Measurements from ENCODE around the gene C5. TPM values are rescaled to one million over a fixed set of nuclear protein-coding genes. Genes with fewer than 3 reads are reported as not detected.

The C5 gene
- total and polyA plus RNA-seq, 9 of the 15 experiments (the other 6 are each of a cell fraction or from before 2014, with no cell fraction given): 0.08 to 0.91 (median 0.42) TPM

- BruUV-seq (replicated peaks): no TSS peak
- no peak overlapping the region for H3K9ac ChIP-seq (ENCODE audit: insufficient read depth in 1 of 2, low read depth in 2 of 2, low read length in 2 of 2)
- in situ Hi-C loops (cut with MboI) (loop anchor here (25.0 kb wide), 1 partner anchor 327 kb away; no protein-coding TSS in a partner anchor), intact Hi-C loops (cut with micrococcal nuclease) (loop anchor here (5.0 to 10.0 kb wide), 2 partner anchors 197 to 324 kb away; no protein-coding TSS in a partner anchor)
- H2AFZ ChIP-seq (ENCODE audit: low read depth, low read length): no peak overlapping the region
- no peak for ATAC-seq
- no peaks in the 10 kb centered on the region for H3K9me3 ChIP-seq (replicated peaks; ENCODE audit: control insufficient read depth, insufficient read depth, low read depth, low read length)
- FAIRE-seq: no peak
- H3K36me3 ChIP-seq (ENCODE audit: control insufficient read depth, insufficient read depth, low read length): no peaks in the 10 kb centered on the region
- H4K20me1 ChIP-seq (replicated peaks; ENCODE audit: control insufficient read depth, insufficient read depth, low read length): no peaks in the 10 kb centered on the region
- no peak overlapping the region for H3K27ac ChIP-seq (ENCODE audit: extremely low read depth, low read depth, low read length)
- CTCF ChIA-PET (ENCODE audit: low intra/inter-chr PET ratio): no interaction called here
- POLR2A ChIA-PET: no interaction called here
- peaks cover 13 to 32% of the 10 kb centered on the region in 2 experiments for H3K4me1 ChIP-seq (replicated peaks in 1 of 2; ENCODE audit: control insufficient read depth in 2 of 2, insufficient read depth in 2 of 2, low read length in 2 of 2)
- no peak for TF ChIP-seq NCOA1 (IDR thresholded peaks at IDR 0.05; ENCODE audit: low read depth)
- TF ChIP-seq ZNF695 (CRISPR knock-in tag; IDR thresholded peaks at IDR 0.05): no peak
- no peak for TF ChIP-seq BCOR (IDR thresholded peaks at IDR 0.05)
- TF ChIP-seq CTCF (IDR thresholded peaks at IDR 0.05 in 2 of 3, conservative IDR thresholded peaks at IDR 0.05 in 1 of 3; ENCODE audit: insufficient read depth in 2 of 3, low read depth in 1 of 3, low read length in 3 of 3): no peak
- TF ChIP-seq RFX1 (IDR thresholded peaks at IDR 0.05): no peak
- TF ChIP-seq ERF (CRISPR knock-in tag; IDR thresholded peaks at IDR 0.05): no peak
- no peak for TF ChIP-seq SAFB (IDR thresholded peaks at IDR 0.05; ENCODE audit: borderline replicate concordance, low read depth, low read length)
- H3K4me3 ChIP-seq: no peak overlapping the region
- no peak for DNase-seq (ENCODE audit: extremely low read depth in 1 of 4, low spot score in 3 of 4)
- H3K79me2 ChIP-seq (ENCODE audit: control insufficient read depth, insufficient read depth, low read length): no peaks in the 10 kb centered on the region
- 44% methylated on average over 3 of the region's 3 CpGs for WGBS (ENCODE audit: insufficient coverage, low coverage, missing lambda C conversion rate)
- no peak overlapping the region for H3K4me2 ChIP-seq (ENCODE audit: insufficient read depth, low read length)
- H3K27me3 ChIP-seq (ENCODE audit: control insufficient read depth in 2 of 2, insufficient read depth in 2 of 2, low read length in 2 of 2): peaks cover 2 to 11% of the 10 kb centered on the region in 2 experiments; a peak in 3 of 5 replicates
- H3K9me1 ChIP-seq (ENCODE audit: control insufficient read depth, insufficient read depth, low read length): no peaks in the 10 kb centered on the region
Observed at GRCh38 chr9:120938851-120939250, 111.2 kb downstream of the C5 start.
